AG08395 (cell line): ENCODE measurements around the gene B9D1.

Experiments used
- DNase-seq: peaks from one replicate; pipeline ENCODE4 v3.0.0; 2012; ENCODE audit warnings: mixed read lengths, low spot score

The B9D1 gene, protein sequence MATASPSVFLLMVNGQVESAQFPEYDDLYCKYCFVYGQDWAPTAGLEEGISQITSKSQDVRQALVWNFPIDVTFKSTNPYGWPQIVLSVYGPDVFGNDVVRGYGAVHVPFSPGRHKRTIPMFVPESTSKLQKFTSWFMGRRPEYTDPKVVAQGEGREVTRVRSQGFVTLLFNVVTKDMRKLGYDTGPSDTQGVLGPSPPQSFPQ

DNA sequence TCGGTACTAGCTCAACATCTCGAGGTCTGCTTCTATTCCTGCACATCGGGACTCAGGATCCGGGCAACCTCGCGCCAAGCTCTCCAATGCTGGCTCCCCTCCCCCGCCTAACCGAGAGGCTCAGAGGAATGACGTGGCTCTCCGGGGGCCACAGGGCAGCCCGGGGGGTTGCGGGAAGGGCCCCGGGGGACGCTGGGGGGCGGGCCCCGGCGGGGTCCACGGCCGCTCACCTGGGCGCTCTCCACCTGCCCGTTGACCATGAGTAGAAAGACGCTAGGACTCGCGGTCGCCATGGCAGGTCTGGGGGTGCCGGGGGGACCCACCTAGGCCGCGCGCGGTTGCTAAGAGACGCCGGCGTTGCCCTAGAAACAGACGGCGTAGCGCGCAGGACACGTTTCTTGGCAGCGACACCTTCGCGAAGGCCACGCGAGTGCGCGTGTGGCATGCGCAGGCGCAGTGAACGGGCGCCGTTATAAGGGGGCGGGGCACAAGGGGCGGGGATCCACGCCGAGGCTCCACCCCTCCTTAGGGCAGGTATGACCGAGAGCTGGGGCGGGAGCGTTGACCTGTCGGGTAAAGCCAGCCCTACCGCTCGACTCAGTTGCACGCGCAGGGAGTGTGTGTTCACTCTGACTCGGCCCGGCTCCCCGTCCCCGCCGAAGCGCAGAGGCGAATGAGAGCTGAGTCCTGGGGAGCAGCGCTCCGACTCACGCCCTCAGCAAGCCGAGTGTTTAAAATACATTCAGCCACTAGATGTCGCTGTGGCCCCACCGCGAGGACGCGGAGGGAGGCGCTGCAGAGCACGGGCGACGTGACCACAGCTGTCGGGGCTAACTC lies at the start of gene B9D1:
Gene B9D1, minus strand, starts transcription at position 447 of the 837 bp plus-strand sequence. Its CDS starts 154 bp downstream, at position 293.
- DNase-seq = peak; percentile 98

DNA sequence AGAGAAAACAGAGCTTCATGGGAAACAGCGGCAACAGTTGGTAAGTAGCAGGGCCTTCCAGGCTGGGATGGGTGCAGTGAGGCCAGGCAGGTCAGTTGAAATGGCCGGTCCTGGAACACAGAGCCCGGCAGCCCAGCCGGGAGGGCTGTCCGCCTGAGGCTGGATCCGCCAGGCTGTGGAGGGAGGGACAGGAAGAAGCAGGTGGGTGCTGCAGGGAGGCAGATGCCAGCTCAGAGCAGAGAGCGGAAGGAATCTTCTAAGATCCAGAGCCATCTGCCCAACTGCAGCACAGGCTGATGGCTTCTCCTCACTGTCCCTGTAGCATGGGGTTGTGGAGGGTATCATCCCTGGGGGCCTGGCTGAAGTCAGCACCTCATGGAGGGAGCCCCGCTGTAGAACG lies 49.1 kb upstream of the B9D1 start:
- DNase-seq = no peak

DNA sequence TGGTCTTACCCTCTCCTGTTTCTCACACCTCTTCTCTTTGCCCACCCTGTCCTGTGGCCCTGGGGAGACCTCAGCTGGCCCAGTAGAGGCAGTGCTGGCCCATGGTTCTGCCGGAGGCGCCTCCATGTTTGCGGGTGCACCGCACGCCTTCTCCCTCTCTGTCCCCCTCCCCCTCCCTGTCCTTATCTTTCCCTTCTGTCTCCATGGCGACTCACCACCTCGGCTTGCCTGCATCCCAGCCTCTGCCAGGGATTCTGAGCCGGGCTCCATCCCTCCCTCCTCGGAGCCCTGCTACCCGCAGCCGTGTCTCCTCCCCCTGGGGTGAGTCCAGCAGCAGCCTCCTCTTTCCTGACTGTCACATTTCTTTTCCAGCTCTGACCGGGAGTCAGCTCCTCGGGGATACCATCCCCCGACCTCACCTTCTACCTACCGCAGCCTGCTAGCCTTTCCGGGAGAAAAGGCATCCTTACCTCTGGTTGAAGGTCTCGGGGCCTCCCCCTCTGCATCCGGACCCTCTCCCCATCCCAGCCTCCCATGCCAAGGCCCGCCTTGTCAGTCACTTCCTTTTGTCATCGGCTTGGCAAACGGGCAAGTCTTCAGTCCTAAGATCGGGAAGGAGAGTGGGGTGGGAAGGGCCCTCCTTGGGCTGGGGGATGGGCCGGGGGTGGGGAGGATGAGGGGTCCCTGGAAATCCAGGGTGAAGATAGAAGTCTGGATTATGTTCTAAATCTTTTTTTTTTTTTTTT lies 48.5 kb upstream of the B9D1 start, which contains the start of gene RNF112:
Gene RNF112, plus strand, starts transcription at position 358 of the 746 bp plus-strand sequence. Its CDS starts 177 bp downstream, at position 535.
- DNase-seq = peak; percentile 67

DNA sequence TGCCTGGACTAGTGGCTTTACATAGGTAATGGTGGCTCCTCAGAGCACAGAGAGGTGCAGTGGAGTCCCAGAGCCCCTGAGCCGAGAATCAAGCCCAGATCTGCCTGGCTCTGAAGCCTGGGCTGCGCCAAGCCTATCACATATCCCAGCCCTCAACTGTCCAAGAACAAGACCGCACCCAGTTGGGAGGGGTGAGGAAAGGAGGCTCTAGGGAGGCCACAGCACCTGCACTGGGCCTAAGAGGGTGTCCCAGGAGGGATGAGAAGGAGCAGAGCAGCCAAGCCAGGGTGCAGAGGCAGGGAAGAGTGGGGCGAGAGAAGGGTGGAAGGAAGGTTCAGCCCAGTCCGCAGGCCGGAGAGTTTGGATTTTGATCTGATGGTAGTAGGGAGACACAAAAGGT lies 47.6 kb upstream of the B9D1 start:
- no peak for DNase-seq

DNA sequence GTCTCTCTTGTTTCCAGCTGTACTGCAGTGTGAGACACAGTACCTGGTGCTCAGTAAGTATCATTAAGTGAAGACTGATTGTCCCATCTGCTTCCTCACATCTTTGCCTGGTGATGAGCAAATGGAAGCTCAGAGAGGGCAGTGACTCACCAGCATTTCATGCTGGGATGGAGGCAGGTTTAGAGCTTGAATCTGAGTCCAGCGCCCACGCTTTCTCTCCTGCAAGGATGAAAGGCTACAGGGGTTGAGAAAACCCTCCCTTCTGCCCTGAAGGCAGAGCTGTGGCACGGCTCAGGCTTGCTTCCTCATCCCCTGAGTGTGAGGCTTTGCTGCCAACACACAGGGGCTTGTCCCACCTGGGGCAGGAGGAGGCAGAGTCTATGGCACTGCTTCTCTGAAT lies 47.0 kb upstream of the B9D1 start:
- peak; percentile 65 for DNase-seq

DNA sequence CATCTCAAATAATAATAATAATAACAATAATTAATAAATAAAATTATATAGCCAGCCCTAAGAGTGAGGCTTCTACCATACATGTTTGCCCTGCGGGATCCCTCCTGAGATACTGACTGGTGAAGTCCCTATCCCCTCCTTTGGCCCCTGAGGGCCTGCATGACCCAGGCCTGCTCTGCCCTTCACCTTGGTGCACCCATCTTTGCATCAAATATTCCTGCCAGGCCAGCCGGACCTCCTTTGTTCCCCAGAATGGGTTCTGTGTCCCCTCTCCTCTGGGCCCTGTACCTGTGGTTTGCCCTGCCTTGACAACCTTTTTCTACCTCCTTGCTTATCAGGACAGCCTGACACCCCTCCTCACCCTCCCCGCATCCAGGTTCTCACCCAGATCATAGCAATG lies 46.5 kb upstream of the B9D1 start:
- no peak for DNase-seq

DNA sequence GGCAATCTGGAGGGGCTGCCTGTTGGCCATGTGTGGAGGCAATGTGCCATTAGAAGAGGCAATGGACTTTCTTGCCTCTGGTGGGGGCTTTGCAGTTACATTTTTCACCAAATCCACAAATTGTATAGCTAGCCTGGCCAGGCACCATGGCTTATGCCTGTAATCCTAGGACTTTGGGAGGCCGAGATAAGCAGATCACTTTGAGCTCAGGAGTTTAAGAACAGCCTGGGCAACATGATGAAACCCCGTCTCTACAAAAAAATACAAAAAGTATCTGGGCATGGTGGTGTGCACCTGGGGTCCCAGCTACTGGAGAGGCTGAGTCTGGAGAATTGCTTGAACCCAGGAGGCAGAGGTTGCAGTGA lies 45.8 kb upstream of the B9D1 start:
- DNase-seq = no peak

DNA sequence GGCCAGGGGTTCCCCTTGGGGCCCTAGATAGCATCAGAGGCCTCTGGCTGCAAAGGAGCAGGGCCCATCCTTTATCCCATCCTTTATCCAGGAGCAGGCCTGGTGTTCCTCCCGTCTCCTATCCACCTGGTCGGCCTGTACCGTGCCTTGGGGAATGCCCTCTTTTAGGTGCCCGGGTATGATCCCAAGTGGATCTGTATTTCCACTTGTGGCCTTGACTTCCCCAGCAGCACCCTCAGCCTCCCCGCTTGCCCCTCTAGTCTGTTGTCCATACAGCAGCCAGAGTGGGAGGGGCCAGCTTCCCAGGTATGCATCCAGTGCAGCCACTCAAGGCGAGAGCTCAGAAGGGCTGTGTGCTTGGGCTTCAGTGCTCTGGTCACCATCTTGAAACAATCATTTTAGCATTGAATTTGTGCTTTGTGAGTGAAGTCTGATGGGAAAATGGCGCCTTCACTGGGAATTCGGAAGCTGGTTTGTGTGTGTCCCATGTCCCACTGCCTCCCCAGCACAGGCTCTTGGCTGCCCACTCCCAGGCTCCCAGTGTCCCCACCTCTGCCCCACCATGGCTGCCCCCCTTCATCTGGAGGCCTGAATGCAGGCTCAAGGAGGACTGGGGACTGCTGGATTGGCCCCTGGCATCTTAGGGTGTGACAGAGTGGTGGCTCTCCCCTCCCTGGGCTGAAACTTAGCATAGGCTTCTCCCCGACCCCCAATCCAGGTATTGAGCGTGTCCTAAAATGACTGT lies 45.2 kb upstream of the B9D1 start:
- no peak for DNase-seq

DNA sequence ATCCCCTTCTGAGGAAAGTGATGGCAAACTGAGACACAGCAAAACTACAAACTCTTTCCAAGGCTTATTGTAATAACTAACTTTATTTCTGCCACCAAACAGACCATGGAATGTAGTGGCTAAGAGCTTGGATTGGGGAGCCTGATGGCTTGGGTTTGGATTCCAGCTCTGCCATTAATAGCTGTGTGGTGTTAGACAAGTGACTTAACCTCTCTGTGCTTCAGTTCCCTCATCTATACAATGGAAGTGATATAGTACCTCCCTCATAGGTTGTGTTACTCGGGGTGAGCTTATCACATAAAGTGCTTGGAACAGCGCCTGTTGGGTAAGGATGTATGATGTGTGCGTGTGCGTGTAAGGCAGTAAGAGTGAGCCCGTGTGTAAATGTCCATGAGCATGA lies 42.6 kb upstream of the B9D1 start:
- DNase-seq = no peak

DNA sequence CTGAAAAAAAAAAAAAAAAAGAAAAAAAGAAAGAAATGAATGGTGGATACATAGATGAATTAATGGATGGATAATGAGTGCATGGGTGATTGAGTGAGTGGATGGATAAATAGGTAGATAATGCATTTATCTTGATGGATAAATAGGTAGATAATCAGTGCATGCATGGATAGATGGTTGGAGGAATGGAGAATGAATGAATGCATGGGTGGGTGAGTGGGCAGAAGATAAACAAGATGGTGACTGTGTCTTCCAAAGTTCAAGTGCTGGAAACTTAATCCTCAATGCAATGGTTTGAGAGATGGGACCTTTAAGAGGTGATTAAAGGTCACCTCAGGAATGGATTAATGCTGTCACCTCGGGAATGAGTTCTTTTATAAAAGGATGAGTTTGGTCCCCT lies 41.7 kb upstream of the B9D1 start:
- DNase-seq = no peak

DNA sequence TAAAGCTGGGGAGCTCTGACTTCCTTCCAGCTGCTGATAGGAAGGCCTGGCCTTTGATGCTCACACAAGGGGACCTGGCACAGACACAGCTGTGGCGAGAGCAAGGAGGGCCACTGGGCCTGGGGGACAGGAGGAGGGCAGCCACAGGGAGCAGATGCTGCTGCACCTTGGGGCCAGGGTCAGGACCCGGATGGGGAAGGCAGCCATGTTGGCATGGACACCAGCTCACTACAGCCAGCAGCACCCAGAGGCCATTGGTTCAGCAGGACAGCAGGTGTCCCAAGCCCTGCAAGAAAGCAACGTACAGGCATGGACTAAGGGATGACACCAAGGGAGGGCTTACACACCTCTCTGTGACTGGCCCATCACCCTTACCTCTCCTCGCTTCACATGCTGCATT lies 40.5 kb upstream of the B9D1 start:
- DNase-seq = no peak

DNA sequence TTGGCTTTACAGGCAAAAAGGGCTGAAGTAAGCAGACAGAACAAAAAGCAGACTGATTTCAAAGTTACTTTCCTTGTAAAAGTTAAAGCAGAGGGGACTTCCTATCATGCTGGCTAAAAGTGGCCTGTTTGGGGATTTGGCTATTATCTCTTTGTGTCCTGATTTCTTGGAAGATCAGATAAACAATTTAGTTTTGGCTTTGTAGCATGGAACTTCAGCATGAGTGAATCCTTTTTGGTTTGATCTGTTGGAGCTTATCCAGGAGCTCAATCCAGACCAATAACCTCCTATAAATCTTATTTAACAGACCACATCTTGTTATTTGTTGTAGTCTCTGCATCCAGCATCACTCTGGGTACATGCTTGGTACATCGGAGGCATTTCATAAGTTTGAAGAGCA lies 39.6 kb upstream of the B9D1 start:
- no peak for DNase-seq

DNA sequence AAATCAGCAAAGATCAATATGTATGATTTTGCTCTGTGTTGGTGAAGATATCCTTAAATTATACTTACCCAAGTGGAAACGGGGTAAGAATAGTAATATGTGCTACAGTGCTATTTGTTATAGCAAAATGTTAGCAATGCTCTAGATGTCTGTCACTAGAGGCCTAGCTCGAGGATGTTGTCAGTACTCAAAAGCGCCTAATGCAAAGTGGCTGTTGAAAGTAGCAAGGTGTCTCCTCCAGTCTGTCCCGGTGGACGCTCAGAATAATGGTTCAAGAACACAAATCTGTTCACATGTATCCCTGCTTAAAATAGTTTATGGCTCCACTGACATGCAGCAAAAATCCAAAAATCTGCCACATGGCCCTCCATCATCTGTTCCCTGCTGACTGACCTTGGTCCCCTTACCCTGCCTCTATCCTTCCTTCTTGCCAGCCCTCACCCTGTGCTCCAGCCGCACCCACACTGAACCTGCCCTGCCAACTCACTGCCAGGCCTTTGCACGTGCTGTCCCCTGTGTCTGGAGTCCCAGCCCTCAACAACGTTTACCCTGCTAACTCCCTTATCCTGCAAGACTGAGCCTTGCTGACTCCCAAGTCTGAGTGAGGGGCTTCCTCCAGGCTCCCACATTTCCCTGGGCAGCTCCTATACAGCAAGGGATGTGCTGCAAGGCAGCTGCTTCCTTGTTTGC lies 38.9 kb upstream of the B9D1 start:
- no peak for DNase-seq

DNA sequence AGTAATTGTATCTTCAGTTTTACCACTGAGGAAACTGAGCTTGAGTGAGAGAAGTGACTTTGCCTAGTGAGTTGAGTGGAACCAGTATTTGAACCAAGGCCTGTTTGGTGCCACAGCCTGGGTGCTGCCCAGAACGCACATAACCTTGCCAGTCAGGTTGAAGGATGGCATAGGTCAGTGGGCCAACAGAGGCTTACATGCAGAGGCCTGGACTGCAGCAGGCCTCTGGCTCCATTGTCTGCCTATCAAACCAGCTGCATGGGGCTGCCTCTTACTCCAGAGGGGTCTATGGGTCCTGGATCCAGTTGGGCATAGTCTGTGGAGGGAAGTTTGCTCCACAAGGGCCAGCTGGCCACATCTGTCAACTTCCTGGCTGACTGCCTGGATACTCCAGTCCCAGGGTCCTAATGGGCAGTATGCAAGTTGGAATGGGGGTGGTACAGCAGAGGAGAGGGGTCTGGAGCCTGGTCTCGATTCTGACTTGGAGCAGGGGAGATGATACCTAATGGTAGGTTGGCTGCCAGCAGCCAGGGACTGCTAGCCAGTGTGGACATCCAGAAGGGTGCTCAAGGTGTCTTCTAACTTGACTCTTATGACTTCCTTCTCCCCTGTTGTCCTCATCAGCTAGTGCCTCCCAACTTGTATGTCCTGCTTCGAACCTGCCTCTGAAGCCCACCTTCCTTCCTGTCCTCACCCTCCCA lies 37.4 kb upstream of the B9D1 start:
- no peak for DNase-seq

DNA sequence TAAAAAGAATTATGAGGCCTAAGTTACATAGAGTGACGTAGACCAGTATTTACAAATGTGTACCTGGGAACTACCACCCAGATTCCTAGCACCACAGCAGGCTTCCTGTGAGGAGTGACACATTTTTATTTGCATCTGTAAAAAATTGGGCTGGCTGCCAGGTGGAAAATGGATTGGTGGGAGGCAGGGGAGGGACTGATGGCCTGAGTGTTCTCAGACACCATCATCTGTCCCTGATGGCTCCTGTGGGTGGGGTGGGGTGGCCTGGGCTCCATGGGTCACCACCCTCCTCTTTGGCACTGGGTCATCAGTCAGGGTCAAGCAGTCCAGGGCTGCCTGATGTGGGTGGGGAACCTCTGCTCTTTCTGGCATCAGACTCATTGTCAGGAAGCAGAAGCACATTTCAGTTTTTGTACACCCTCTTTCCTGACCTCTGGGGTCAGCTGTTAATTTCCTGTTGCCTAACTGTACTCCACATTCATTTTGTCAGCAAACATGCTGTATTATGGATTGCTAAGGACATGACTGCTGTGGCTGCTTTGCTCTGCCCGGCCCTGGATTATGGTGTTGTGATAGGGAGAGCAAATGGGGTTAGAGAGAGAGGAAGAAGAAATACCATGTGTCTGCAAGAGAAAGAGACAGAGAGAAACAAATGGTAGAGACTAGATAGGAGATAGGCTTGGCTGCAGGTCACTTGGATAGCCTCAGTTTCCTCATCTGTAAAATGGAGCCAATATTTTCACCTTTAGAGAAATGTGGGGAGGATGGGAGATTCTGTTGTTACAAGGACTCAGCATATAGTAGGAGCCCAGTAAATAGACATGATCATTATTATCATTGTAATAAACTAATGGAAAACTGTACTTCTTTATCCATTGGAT lies 36.0 kb upstream of the B9D1 start:
- DNase-seq = no peak

DNA sequence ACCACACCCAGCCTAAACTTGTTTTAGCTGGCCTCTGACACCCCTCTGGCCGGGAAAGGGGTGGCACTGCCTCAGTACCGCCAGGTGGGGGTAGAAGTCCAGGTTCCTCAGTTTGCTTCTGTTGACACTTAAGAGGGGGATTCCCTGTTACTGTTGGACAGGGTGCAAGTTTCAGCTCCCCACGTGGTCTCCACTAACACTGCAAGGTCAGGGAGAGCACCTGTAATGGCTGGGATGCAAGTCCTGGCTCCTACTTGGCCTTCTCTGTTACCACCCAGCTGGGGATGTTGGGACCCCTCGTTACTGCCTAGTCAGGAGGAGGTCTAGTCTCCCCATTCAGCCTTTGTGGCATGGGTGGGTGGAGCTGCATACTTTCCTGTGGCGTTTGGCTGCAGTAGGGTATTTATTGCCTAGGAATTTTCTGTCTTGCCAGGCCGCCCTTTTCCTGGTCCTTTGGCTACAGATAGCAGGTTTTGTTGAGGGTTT lies 35.1 kb upstream of the B9D1 start:
- no peak for DNase-seq

DNA sequence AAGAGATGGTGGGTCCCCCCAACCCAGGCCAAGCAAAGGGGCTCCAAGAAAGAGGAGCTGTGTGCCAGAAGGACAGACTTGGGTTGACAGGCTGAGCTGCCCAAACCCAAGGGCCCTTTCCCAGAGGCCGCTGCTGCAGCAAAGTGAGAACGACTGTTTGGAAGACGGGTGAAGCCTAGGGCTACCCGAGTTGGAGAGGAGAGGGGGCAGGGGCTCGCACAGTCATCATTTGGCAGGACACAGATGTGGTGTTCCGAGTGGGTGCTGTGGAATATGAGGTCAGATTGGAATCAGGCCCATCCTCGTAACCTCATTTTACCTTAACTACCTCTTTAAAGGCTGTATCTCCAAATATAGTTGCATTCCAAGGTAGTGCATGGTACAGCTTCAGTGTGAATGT lies 29.8 kb upstream of the B9D1 start:
- no peak for DNase-seq

DNA sequence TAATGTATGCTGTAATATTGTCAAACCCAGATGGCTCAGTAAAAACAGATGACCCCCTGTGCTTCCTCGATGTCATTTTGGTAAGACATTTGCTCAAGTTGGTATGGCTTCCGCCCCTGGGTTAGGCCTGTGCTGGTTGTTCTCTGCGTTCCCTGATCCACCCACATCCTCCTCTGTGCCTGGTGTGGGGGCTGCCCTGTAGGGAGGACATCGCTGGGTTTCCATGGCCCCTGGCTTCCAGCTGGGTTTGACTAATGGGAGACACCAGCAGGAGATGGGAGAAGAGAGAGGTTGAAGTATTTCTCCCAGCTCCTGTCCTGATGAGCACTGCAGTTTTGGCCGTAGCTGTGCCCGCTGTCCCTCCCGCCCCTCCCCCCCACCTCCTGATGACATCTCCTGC lies 28.9 kb upstream of the B9D1 start:
- DNase-seq = no peak

DNA sequence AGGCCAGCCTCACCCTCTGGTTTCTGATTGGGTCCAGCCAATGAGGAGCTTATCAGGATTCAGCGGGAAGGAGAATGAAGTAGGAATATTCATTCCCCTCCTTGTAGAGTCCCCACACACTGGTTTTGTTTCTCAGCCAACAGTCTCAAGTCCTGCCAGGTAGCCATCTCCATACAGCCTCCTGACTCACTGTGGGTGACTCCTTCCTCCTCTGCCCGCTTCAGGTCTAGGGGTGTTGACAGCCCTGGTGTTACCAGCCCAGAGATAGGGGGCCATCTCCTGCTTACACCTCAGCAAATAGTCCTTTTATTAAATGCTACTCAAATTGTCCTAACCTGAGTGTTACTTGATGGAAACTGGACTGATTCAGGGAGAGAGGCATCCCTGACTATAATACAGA lies 28.4 kb upstream of the B9D1 start:
- DNase-seq = no peak
